Hepatocyte (in vitro differentiated cells): ENCODE measurements around the gene ZFAND4.

Experiments used
- CTCF ChIP-seq: fragments of 200-600 bp; sonication (generic); IDR thresholded peaks from 2 replicates; pipeline ENCODE4 v1.5.1; 2016; ENCODE audit warnings: antibody characterized with exemption, mild to moderate bottlenecking; ENCODE audit not compliant: poor library complexity
- EZH2 ChIP-seq: fragments of 200-600 bp; sonication (generic); IDR thresholded peaks from 2 replicates; pipeline ENCODE4 v1.6.1; 2016; ENCODE audit warnings: antibody characterized with exemption, mild to moderate bottlenecking, borderline replicate concordance

DNA sequence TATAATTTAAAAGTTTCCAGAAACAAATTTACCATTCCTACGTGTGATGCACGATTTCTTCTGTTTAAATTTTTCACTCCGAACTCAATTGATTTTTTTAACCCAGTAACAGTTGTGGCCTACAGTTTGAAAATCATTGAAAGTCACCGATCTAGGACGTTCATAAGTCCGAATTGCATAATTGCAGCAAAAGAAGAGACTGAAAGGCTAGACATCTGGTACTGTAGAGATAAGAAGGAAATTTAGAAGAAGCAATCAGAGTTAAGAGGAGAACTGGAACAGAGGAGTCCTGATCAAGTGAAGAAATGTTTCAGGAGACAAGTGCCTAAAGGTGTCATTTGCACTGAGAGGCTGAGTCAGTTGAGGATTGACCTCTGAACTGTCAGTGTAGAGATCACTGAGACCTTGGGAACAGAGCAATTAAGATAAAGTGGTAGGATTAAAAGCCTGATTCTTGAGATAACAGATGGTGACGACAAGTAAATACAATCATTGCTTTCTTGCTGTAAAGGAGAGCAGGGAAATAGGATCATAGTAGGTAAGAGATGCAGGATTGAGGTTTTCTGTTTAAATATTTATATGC is 73.5 kb downstream of the ZFAND4 start:
- TF ChIP-seq CTCF (no peak), EZH2 (no peak)
